Measurements from ENCODE around the gene ST3GAL2. TPM values are rescaled to one million over a fixed set of nuclear protein-coding genes. Genes with fewer than 3 reads are reported as not detected.

The ST3GAL2 gene
- total and polyA plus RNA-seq, 9 of the 15 experiments (the other 6 are each of a cell fraction or from before 2014, with no cell fraction given): 1.5 to 108 (median 34.3) TPM

DNA sequence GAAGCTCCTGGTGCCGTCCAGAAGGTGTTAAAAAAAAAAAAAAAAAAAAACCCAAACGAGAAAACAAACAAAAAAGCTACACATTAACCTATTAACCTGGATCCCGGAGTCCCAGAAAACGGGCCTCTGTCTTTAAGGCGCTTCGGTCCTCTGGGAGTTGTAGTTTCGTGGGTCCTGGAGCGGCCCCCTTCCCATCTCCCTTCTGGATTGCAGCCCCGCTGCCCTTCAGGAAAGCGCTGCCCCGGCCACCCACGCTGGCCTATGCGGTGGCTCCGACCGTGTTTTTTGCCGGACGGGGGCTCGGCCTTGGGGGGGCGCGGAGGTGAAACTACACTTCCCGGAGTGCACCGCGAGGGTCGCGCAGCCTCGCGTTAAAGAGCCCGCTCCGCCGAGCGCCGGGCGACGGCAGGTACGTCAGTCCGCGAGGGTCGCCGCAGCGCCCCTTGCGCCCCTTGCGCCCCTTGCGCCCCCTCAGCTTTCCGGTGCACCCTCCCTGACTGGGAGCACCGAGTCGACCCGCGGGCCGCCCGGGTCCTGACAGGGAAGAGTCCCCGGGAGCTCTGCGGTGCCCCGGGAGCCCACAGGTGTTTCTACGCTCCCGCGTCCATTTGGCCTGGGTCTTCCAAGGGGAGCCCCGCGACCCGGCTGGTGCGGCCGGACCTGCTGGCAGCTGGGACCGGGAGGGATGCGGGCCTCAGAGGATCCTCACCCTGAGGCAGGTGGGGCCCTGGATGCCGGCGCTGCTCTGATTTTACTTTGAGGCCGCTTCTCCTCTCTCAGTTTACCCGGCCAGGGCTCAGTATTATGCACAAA is 15.5 kb upstream of the ST3GAL2 start, which contains the start of gene FCSK (continued):
- TF ChIP-seq SIX5 (IDR thresholded peaks at IDR 0.05; ENCODE audit: borderline replicate concordance in 1 of 2, insufficient read depth in 1 of 2, low read depth in 1 of 2, low read length in 2 of 2): peak; percentile 55 to 73
- no peak for TF ChIP-seq ZNF778 (CRISPR knock-in tag; IDR thresholded peaks at IDR 0.05)
- no peak for TF ChIP-seq FOXA1 (IDR thresholded peaks at IDR 0.05; ENCODE audit: borderline replicate concordance)
- no peak for TF ChIP-seq NUFIP1 (IDR thresholded peaks at IDR 0.05; ENCODE audit: partially characterized antibody)
- TF ChIP-seq HDAC6 (IDR thresholded peaks at IDR 0.05; ENCODE audit: low read depth, low read length): no peak
- TF ChIP-seq ZNF175 (CRISPR knock-in tag; IDR thresholded peaks at IDR 0.05; ENCODE audit: low read depth): 0 out of 2 replicates have a peak, but pooled peaks have one; percentile 46
- TF ChIP-seq HMG20B (CRISPR knock-in tag; IDR thresholded peaks at IDR 0.05): no peak
- peak; percentile 53 to 83; a peak in 3 of 4 replicates for TF ChIP-seq MAZ (CRISPR knock-in tag; conservative IDR thresholded peaks at IDR 0.05 in 1 of 2, IDR thresholded peaks at IDR 0.05 in 1 of 2)
- no peak for TF ChIP-seq DMBX1 (CRISPR knock-in tag; IDR thresholded peaks at IDR 0.05; ENCODE audit: borderline replicate concordance)
- TF ChIP-seq ZBTB8A (IDR thresholded peaks at IDR 0.05; ENCODE audit: partially characterized antibody): no peak
- no peak for TF ChIP-seq NFIC (IDR thresholded peaks at IDR 0.05)
- TF ChIP-seq ZC3H4 (CRISPR knock-in tag; IDR thresholded peaks at IDR 0.05; ENCODE audit: borderline replicate concordance): no peak
- TF ChIP-seq, protein P1, sequence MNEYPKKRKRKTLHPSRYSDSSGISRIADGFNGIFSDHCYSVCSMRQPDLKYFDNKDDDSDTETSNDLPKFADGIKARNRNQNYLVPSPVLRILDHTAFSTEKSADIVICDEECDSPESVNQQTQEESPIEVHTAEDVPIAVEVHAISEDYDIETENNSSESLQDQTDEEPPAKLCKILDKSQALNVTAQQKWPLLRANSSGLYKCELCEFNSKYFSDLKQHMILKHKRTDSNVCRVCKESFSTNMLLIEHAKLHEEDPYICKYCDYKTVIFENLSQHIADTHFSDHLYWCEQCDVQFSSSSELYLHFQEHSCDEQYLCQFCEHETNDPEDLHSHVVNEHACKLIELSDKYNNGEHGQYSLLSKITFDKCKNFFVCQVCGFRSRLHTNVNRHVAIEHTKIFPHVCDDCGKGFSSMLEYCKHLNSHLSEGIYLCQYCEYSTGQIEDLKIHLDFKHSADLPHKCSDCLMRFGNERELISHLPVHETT (CRISPR knock-in tag; conservative IDR thresholded peaks at IDR 0.05 in 1 of 2, IDR thresholded peaks at IDR 0.05 in 1 of 2): peak in 1 of 2 experiments; percentile 74; a peak in 1 of 4 replicates
- TF ChIP-seq GABPB1 (CRISPR knock-in tag; IDR thresholded peaks at IDR 0.05): peak; percentile 62; the same call in 1 of the 2 replicates
- TF ChIP-seq ZBTB7A (IDR thresholded peaks at IDR 0.05; ENCODE audit: borderline replicate concordance, control insufficient read depth, low read depth, low read length): peak; percentile 99
- TF ChIP-seq, protein P2, sequence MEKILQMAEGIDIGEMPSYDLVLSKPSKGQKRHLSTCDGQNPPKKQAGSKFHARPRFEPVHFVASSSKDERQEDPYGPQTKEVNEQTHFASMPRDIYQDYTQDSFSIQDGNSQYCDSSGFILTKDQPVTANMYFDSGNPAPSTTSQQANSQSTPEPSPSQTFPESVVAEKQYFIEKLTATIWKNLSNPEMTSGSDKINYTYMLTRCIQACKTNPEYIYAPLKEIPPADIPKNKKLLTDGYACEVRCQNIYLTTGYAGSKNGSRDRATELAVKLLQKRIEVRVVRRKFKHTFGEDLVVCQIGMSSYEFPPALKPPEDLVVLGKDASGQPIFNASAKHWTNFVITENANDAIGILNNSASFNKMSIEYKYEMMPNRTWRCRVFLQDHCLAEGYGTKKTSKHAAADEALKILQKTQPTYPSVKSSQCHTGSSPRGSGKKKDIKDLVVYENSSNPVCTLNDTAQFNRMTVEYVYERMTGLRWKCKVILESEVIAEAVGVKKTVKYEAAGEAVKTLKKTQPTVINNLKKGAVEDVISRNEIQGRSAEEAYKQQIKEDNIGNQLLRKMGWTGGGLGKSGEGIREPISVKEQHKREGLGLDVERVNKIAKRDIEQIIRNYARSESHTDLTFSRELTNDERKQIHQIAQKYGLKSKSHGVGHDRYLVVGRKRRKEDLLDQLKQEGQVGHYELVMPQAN (IDR thresholded peaks at IDR 0.05; ENCODE audit: borderline replicate concordance): no peak; the same call in 1 of the 2 replicates
- TF ChIP-seq NR2C1 (IDR thresholded peaks at IDR 0.05): peak; percentile 69
- peak; percentile 84 for TF ChIP-seq NR2C1 (tag; IDR thresholded peaks at IDR 0.05)
- no peak for TF ChIP-seq SMARCA5 (IDR thresholded peaks at IDR 0.05)
- peak; percentile 6; the same call in 1 of the 2 replicates for TF ChIP-seq ESRRA (IDR thresholded peaks at IDR 0.05; ENCODE audit: borderline replicate concordance, low read depth)
- TF ChIP-seq NELFE (IDR thresholded peaks at IDR 0.05; ENCODE audit: insufficient read depth, insufficient read length): no peak
- no peak for TF ChIP-seq CREBBP (IDR thresholded peaks at IDR 0.05; ENCODE audit: low read depth, low read length)
- TF ChIP-seq ZEB2 (IDR thresholded peaks at IDR 0.05): peak; percentile 62; the same call in 1 of the 2 replicates
- TF ChIP-seq CBX8 (IDR thresholded peaks at IDR 0.05; ENCODE audit: borderline replicate concordance, extremely low read depth, low read depth, low read length, poor library complexity, severe bottlenecking): no peak
- TF ChIP-seq CHCHD3 (CRISPR knock-in tag; IDR thresholded peaks at IDR 0.05): no peak

Measured in K562 (cell line).